NB4 (cell line): ENCODE results near the gene NEMP1.

ENCODE experiments used
- DNase-seq: peaks from one replicate; pipeline ENCODE4 v3.0.0; 2010; ENCODE audit warnings: low read depth
- H3K4me3 ChIP-seq: one replicate; pipeline ENCODE4 v1.5.1; 2011; ENCODE audit warnings: mild to moderate bottlenecking, low read depth, low read length, moderate library complexity
- MYC ChIP-seq: IDR thresholded peaks from 2 replicates; pipeline ENCODE4 v1.6.1; 2011; ENCODE audit warnings: low read depth, low read length
- POLR2A ChIP-seq: IDR thresholded peaks from 2 replicates; pipeline ENCODE4 v1.6.1; 2011; ENCODE audit warnings: mild to moderate bottlenecking; ENCODE audit not compliant: insufficient read length; ENCODE audit errors: extremely low read depth
- TF ChIP-seq, protein P1 (sequence below): IDR thresholded peaks from 2 replicates; pipeline ENCODE4 v1.6.1; 2011; ENCODE audit warnings: low read depth, low read length
- TF ChIP-seq, protein P2 (sequence below): IDR thresholded peaks from one replicate; pipeline ENCODE4 v1.5.1; 2012; ENCODE audit warnings: low read depth, low read length

The NEMP1 gene

DNA sequence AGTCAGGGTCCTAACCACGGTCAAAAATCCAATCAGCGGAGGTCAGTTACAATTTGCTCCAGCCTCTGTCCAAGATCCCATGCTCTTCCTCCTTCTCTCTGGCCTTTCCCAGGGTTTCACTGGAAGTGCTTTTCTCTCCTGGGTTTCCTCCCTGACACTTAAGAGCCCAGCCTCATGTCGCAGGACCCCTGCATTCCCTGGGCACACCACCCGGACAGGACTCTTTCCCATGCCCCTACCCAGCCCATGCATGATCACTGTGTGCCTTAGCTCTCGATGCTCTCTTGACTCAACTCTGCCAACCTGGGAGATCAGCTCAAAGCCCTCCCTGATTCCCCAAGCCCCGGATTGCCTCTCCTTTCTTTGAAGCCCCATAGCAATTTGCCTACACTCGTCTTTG is 46.8 kb downstream of the NEMP1 start:
- no peak overlapping the region for H3K4me3 ChIP-seq
- no peak for DNase-seq
- TF ChIP-seq POLR2A (no peak), MYC (no peak)
- TF ChIP-seq, protein P1, sequence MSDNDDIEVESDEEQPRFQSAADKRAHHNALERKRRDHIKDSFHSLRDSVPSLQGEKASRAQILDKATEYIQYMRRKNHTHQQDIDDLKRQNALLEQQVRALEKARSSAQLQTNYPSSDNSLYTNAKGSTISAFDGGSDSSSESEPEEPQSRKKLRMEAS, result no peak
- TF ChIP-seq, protein P2, sequence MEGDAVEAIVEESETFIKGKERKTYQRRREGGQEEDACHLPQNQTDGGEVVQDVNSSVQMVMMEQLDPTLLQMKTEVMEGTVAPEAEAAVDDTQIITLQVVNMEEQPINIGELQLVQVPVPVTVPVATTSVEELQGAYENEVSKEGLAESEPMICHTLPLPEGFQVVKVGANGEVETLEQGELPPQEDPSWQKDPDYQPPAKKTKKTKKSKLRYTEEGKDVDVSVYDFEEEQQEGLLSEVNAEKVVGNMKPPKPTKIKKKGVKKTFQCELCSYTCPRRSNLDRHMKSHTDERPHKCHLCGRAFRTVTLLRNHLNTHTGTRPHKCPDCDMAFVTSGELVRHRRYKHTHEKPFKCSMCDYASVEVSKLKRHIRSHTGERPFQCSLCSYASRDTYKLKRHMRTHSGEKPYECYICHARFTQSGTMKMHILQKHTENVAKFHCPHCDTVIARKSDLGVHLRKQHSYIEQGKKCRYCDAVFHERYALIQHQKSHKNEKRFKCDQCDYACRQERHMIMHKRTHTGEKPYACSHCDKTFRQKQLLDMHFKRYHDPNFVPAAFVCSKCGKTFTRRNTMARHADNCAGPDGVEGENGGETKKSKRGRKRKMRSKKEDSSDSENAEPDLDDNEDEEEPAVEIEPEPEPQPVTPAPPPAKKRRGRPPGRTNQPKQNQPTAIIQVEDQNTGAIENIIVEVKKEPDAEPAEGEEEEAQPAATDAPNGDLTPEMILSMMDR, result no peak

DNA sequence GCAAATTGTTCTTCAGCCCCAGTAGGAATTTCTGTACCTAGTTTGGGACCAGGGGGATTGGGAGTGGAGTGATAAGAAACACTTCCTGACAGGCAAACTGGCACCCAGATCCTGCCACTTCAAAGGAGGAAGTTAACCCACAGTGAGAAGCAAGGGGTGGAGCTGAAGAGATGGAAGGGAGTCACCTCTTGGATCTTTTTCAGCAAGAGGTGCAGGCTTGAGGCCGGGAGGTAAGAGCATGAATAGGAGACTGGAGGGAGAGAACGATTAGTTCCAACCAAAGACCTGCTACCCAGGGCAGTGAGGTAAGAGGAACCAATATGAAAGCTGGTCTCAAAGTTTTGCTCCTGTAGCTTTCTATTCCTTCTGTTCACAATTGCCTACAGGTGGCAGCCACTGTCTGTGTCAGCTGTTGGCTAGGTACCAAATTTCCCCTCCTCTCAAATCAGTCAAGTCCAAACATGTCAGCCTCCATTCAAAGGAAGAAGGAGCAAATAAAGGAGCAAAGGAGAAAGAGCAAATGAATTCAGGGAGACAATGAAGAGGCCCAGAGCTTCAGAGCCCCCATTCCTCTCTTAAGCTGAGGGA is 47.4 kb downstream of the NEMP1 start:
- TF ChIP-seq MYC (no peak; the same call in 1 of the 2 replicates), POLR2A (no peak)
- TF ChIP-seq, protein P2, result no peak
- TF ChIP-seq, protein P1, result no peak
- peak; percentile 61 for DNase-seq
- H3K4me3 ChIP-seq, result no peak overlapping the region

DNA sequence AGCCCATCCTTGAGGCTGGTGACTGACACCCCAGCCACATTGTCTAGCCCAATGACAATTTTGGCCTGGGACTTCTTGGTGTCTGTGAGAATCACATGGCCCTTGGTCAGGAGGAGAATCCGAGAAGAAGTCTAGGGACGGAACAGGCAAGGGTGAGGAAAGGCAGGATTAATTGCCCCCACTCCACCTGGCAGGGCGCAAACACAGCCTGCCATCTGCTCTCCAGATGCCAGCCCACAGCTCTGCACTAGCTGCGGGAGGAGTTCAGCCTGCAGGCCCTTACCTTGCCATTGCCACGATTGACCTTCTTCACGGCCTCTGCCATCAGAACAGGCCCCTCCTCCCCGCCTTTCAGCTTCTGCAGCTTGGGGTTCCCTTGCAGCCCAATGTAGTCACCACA is 49.1 kb downstream of the NEMP1 start:
- TF ChIP-seq, protein P1, result no peak
- TF ChIP-seq, protein P2, result no peak
- no peak for TF ChIP-seq MYC
- TF ChIP-seq POLR2A, result no peak
- DNase-seq, result no peak

DNA sequence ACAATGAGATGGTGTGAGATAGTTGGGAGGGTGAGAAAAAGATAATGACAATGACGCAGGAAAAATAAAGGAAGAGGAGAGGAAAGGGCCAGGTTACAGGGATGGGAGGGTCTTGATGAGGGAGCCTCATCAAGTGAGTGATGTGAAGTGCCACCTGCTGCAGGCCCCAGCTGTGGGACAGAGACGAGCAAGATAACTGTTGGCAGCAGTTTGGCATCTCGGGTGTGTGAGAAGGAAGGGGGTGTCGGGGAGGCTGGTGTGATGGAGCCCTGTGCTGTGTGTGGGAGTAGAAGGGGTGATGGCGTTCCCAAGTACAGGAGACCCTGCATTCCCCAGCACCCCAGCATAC is 50.8 kb downstream of the NEMP1 start:
- TF ChIP-seq POLR2A, result no peak
- TF ChIP-seq, protein P2, result no peak
- no peak for TF ChIP-seq MYC
- TF ChIP-seq, protein P1, result no peak
- no peak overlapping the region for H3K4me3 ChIP-seq
- no peak for DNase-seq

More for the DNA sequence above, 49.1 kb downstream of the NEMP1 start:
- no peak overlapping the region for H3K4me3 ChIP-seq

DNA sequence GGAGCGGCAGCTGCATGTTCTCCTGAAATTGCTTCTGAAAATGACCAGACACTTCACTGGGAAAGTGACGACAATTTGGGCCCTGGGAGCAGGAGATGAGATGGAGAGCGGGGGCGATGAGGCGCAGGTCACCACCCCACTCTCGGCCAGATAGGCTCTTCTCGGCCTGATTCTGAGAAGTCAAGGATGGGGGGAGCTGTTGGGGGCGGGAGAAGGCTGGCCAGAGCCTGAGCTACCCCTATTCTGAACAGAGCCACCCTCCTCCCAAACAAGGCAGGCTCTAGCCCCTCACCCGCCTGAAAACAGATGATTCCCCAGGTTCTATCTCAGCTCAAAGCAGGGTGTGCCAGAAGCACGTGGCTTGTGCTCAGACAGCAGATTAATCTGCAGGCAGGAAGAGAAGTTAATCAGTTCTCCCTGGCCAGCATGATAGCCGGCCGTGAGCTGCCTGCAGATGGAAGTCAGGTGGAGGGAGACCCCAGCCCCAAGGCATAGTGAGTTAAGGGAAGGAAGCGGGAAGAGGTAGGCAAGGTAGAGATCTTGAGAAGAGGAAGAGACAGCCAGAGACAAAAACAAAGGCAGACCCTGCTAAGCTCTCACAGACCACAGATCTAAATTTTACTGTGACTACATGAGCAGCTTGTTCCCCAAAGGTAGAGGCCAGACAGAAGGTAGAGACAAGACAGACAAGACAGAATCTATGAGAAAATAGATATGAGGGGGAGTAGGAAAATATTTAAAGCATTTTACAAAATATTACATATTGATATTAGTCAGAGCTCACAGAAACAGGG is 51.4 kb downstream of the NEMP1 start:
- DNase-seq, result no peak
- TF ChIP-seq, protein P1, result peak; percentile 80
- TF ChIP-seq, protein P2, result no peak
- no peak for TF ChIP-seq MYC
- TF ChIP-seq POLR2A, result no peak

More for the DNA sequence above, 51.4 kb downstream of the NEMP1 start:
- H3K4me3 ChIP-seq, result no peak overlapping the region
